Uterine smooth muscle cell (primary cell): ENCODE data around the gene ATOSB. TPM values are rescaled to one million over a fixed set of nuclear protein-coding genes. Genes with fewer than 3 reads are reported as not detected.

Experiments used
- total RNA-seq: library from RNA; depleted of rRNA; stranded (reverse); fragments of >200 nt; gene quantifications from 2 replicates; pipeline ENCODE4 v1.2.3, GENCODE V29; 2014

ATOSB gene
- 19.3 and 25.4 TPM in 2 replicates for total RNA-seq

GRCh38 chr9:35115680-35116538 is at the start of gene ATOSB:
ATOSB (minus strand) TSS chr9:35115862; CDS start chr9:35108274, 7,588 bp downstream.

GRCh38 chr9:35161713-35162604 is 46.3 kb upstream of the ATOSB start, which contains the start of gene UNC13B:
UNC13B (plus strand) TSS chr9:35162009; CDS start chr9:35162284, 275 bp downstream.

GRCh38 chr9:35102769-35103659 is 12.6 kb downstream of the ATOSB start, which contains the start of gene STOML2:
STOML2 (minus strand) TSS chr9:35103131; CDS start chr9:35103094, 37 bp downstream.

GRCh38 chr9:35096035-35096849 is 19.4 kb downstream of the ATOSB start, which contains the start of gene PIGO:
PIGO (minus strand) TSS chr9:35096591; CDS start chr9:35095565, 1,026 bp downstream.

GRCh38 chr9:35079426-35080341 is 36.0 kb downstream of the ATOSB start, which contains the start of gene FANCG:
FANCG (minus strand) TSS chr9:35079942; CDS start chr9:35079524, 418 bp downstream.

GRCh38 chr9:35072461-35073278 is 43.0 kb downstream of the ATOSB start, which contains the start of gene VCP:
VCP (minus strand) TSS chr9:35072625; CDS start chr9:35072353, 272 bp downstream.

Other genes starting within 250 kb of the ATOSB start
- gene PHF24, start 157.6 kb downstream of the ATOSB start, total RNA-seq = under 0.01 and 0.11 TPM in 2 replicates
- gene DNAJB5, start 126.1 kb downstream of the ATOSB start, total RNA-seq = 17.6 and 21.1 TPM in 2 replicates
- 481 and 631 TPM in 2 replicates for gene VCP, start 43.2 kb downstream of the ATOSB start, total RNA-seq
- 23.1 and 41.6 TPM in 2 replicates for gene FANCG, start 35.9 kb downstream of the ATOSB start, total RNA-seq
- 15.3 and 15.5 TPM in 2 replicates for gene PIGO, start 19.3 kb downstream of the ATOSB start, total RNA-seq
- 227 and 303 TPM in 2 replicates for gene STOML2, start 12.7 kb downstream of the ATOSB start, total RNA-seq
- gene UNC13B, start 46.1 kb upstream of the ATOSB start, total RNA-seq = 20.7 and 28.2 TPM in 2 replicates